ENCODE results near the gene SLC9A9.
"Not testable (repeated sequence)": the region's sequence is repeated elsewhere in the genome, so short reads cannot be mapped to it uniquely, and the experiment has no call there.

The SLC9A9 gene

DNA sequence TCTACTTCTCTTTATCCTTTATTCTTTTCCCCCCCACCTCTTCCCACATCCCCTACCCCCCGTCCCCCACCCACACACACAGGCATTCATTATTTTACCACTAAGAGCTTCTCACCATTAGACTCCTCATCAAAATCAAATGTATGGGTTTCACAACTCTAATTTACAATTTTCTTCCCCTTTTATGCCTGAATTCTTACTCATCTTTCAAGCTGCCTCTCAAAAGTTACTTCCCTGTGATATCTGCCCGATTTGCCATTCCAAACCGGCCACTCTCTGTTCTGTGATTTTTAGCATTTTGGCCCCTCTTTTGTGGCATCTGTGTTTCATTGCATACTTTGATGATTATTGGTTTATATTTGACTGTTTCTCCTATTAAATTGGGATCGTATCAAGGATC, 42.2 kb downstream of the SLC9A9 start:
- TF ChIP-seq, protein P1, sequence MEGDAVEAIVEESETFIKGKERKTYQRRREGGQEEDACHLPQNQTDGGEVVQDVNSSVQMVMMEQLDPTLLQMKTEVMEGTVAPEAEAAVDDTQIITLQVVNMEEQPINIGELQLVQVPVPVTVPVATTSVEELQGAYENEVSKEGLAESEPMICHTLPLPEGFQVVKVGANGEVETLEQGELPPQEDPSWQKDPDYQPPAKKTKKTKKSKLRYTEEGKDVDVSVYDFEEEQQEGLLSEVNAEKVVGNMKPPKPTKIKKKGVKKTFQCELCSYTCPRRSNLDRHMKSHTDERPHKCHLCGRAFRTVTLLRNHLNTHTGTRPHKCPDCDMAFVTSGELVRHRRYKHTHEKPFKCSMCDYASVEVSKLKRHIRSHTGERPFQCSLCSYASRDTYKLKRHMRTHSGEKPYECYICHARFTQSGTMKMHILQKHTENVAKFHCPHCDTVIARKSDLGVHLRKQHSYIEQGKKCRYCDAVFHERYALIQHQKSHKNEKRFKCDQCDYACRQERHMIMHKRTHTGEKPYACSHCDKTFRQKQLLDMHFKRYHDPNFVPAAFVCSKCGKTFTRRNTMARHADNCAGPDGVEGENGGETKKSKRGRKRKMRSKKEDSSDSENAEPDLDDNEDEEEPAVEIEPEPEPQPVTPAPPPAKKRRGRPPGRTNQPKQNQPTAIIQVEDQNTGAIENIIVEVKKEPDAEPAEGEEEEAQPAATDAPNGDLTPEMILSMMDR (IDR thresholded peaks at IDR 0.05; ENCODE audit: insufficient read depth, low read depth, low read length, missing control alignments), result no peak
- H3K4me3 ChIP-seq (ENCODE audit: low read length), result no peak overlapping the region
- no peak for DNase-seq (ENCODE audit: low read depth)

DNA sequence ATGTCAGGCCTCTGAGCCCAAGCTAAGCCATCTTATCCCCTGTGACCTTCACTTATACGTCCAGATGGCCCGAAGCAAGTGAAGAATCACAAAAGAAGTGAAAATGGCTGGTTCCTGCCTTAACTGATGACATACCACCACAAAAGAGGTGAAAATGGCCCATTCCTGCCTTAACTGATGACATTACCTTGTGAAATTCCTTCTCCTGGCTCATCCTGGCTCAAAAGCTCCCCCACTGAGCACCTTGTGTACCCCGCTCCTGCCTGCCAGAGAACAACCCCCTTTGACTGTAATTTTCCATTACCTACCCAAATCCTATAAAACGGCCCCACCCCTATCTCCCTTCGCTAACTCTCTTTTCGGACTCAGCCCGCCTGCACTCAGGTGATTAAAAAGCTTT, 42.8 kb downstream of the SLC9A9 start:
- not testable (repeated sequence) for DNase-seq (ENCODE audit: low read depth)

DNA sequence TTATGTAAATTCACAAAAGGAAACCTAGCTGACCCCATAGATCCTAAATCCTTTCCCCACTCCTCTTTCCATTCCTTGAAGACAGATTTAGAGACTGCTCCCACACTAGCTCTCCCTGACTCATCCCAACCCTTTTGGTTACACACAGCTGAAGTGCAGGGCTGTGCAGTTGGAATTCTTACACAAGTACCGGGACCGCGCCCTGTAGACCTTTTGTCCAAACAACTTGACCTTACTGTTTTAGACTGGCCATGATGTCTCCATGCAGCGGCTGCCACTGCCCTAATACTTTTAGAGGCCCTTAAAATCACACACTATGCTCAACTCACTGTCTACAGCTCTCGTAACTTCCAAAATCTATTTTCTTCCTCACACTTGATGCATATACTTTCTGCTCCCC, 47.2 kb downstream of the SLC9A9 start:
- not testable (repeated sequence) for DNase-seq (ENCODE audit: low read depth); H3K4me3 ChIP-seq (ENCODE audit: low read length)

More for the DNA sequence above, 42.8 kb downstream of the SLC9A9 start:
- H3K4me3 ChIP-seq (ENCODE audit: low read length), result not testable (repeated sequence)

DNA sequence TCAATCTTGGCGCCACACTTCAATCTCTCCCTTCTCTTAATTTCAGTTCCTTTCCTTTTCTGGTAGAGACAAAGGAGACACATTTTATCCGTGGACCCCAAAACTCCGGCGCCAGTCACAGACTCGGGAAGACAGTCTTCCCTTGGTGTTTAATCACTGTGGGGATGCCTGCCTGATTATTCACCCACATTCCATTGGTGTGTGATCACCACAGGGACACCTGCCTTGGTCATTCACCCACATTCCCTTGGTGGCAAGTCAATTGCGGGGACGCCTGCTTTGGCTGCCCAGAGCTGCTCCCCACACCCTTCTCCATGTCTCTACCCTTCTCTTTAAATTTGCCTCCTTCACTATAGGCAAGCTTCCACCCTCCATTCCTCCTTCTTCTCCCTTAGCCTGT, 50.1 kb downstream of the SLC9A9 start:
- H3K4me3 ChIP-seq (ENCODE audit: low read length), result not testable (repeated sequence)
- peak; percentile 8 for DNase-seq (ENCODE audit: low read depth)

DNA sequence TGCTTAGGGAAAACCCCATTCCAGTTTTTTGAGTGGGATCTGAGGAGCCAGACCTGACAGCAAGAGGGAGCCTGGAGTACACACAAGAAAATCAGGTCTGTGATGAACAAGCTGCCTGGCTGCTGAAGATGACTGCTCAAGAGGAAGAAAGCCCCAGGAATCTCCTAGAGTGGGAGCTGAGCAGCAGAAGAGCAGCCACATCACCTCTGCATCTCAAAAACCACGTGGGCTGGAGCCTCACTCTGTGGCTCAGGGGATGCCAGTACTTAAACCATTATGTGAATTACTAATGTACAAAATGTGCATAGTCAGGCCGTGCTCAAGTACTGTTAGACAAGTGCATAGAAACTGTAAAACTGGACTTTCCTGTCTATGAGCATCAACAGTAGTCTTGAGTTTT, 52.4 kb downstream of the SLC9A9 start:
- no peak overlapping the region for H3K4me3 ChIP-seq (ENCODE audit: low read length)
- DNase-seq (ENCODE audit: low read depth), result peak; percentile 47
- TF ChIP-seq, protein P1 (IDR thresholded peaks at IDR 0.05; ENCODE audit: insufficient read depth, low read depth, low read length, missing control alignments), result no peak

DNA sequence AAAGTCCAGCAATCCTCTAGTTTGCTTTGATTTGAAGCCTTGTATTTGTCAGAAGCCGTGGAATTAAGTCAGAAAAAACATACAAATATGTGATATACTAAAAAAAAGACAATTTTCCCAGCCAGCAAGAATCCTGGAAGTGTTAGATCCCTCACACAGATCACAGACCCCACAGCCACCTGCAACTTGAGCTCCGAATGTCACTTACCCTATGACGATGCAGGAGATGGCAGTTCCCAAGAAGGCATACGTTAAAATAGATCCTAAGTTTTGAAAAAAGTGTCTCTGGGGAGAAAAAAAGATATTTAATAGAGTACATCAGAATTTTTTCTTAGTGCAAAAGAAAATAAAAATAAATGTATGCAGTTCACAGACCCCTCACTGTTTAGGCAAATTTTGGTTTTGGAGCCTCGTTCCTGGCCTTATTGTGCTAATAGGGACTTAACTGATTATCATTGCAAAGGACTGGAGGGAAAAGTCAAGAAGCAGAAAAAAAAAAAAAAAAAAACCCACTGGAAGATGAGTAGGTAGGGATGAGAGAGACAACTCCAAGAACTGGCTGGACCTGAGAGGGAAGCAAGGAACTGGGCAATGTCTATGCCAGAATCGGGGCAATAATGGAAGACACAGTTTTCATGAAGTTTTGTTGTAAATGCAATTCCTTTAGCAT, 53.3 kb downstream of the SLC9A9 start:
- TF ChIP-seq, protein P1 (IDR thresholded peaks at IDR 0.05; ENCODE audit: insufficient read depth, low read depth, low read length, missing control alignments), result no peak
- no peak overlapping the region for H3K4me3 ChIP-seq (ENCODE audit: low read length)
- DNase-seq (ENCODE audit: low read depth), result no peak

DNA sequence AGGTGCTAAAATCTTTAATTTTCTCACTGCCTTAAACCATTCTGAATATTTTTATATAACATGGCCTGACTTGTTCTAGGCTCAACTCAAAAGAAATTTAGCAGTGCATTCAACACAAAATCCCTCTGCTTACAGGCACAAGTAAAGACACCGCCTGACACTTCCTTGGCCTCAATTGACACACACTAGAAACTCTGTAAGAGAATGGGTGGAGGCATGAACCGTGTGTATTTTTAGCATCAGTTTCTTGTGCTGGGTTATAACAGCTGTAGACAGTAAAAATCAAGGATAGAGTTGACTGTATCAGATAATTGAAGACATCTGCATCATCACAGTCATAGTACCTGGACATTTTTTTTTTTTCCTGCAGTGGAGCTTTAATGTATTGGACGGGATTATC, 54.3 kb downstream of the SLC9A9 start:
- DNase-seq (ENCODE audit: low read depth), result no peak
- TF ChIP-seq, protein P1 (IDR thresholded peaks at IDR 0.05; ENCODE audit: insufficient read depth, low read depth, low read length, missing control alignments), result no peak
- H3K4me3 ChIP-seq (ENCODE audit: low read length), result no peak overlapping the region

DNA sequence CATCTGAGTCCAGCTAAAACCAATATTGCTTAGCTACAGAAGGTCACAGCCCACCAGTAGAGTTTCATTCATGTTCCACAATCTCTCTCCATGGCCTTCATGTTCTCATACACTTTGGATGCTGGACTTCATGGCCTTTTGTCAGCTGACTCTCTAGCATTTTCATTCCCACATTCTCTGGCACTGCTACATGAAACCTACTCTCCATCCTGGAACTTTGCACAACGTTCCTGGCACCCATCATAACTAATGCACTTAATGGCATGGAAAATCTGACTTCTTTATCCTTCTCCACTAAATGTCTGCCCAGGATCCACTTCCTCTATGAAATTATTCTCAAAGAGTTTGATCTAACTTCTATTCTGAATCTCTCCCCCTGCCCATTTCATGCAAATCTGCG, 56.9 kb downstream of the SLC9A9 start:
- H3K4me3 ChIP-seq (ENCODE audit: low read length), result no peak overlapping the region
- DNase-seq (ENCODE audit: low read depth), result no peak
- TF ChIP-seq, protein P1 (IDR thresholded peaks at IDR 0.05; ENCODE audit: insufficient read depth, low read depth, low read length, missing control alignments), result no peak

All from epithelial cell of esophagus (primary cell).